T47D (cell line): ENCODE results near the gene ARHGAP45.

Source experiments
- DNase-seq, 2 experiments: peaks; one replicate each; pipeline versions ENCODE4 v3.0.0 to v3.0.0-alpha.2; 2011 to 2012; ENCODE audit warnings: low read depth in 1 of 2, low spot score in 1 of 2
- JUND ChIP-seq: IDR thresholded peaks from 2 replicates; pipeline ENCODE4 v1.6.1; 2012; ENCODE audit warnings: low read depth
- in situ Hi-C: cut with HindIII; loops from 2 replicates; pipeline ENCODE4 v1.10.0; 2016; ENCODE audit warnings: low sequenced_read_pairs, low pct_unique_long_range_greater_than_20kb

Gene ARHGAP45

GRCh38 chr19:1133471-1133929 lies 66.5 kb downstream of the ARHGAP45 start:
- DNase-seq, result peak in 1 of 2 experiments; percentile 37
- TF ChIP-seq JUND, result no peak
- in situ Hi-C loops, result no loop called here

- in situ Hi-C loops, result no loop called here
- no peak for TF ChIP-seq JUND
- no peak for DNase-seq
Measured at GRCh38 chr19:1134431-1134830, 67.5 kb downstream of the ARHGAP45 start.

GRCh38 chr19:1135454-1135853 lies 68.5 kb downstream of the ARHGAP45 start:
- in situ Hi-C loops, result no loop called here
- DNase-seq, result no peak
- no peak for TF ChIP-seq JUND

DNA sequence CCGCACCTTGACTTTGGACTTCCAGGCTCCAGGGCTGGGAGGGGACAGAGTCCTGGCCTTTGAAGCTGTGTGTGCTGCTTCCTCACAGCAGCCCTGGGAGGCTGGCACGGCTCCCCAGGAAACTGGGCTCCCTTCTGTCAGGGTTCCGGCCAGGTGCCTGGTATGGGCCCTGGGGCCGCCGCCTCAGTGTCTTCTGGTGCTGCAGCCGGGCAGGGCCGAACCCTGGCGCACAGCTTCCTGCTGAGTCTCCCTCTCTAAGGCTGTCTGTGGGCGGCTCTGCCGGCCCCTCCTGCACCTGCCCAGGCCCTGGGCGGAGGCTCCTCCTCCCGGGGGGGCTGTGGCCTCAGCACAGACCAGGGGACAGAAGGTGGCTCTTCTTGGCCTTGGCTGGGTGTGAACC lies 69.2 kb downstream of the ARHGAP45 start:
- DNase-seq, result no peak
- in situ Hi-C loops, result no loop called here
- no peak for TF ChIP-seq JUND
